Jurkat, Clone E6-1 (cell line): ENCODE measurements around the gene PLEKHA6.

Source experiments
- DNase-seq: peaks from one replicate; pipeline ENCODE4 v3.0.0-alpha.2; 2011; ENCODE audit warnings: low read depth, low spot score
- H3K4me3 ChIP-seq: 2 replicates; pipeline ENCODE4 v1.5.1; 2011; ENCODE audit warnings: mild to moderate bottlenecking, low read length, control low read depth, moderate library complexity

The PLEKHA6 gene

GRCh38 chr1:204384636-204385352 is 25.1 kb upstream of the PLEKHA6 start:
- H3K4me3 ChIP-seq: no peak overlapping the region
- no peak for DNase-seq

- no peak for DNase-seq
- H3K4me3 ChIP-seq: no peak overlapping the region
Observed at GRCh38 chr1:204383163-204383904, 23.6 kb upstream of the PLEKHA6 start.

DNA sequence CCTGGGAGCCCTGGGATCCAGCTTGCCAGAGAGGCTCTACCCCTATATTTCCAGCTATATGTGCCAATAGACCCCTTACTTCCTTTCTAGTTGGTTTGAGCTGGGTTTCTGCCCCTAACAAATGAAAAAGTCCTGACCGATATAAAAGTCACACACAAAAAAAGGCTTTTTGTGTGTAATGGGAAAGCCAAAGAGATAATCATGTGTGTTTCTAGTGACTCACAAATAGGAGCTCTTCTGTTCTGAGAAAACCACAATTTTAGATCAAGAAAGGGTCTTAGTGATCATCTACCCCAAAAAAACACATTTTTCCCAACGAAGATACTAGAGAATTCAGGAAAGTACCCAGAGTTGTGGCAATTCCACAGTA is 23.0 kb upstream of the PLEKHA6 start:
- H3K4me3 ChIP-seq: peak overlapping the region; percentile 8; the same call in 1 of the 2 replicates
- DNase-seq: no peak

DNA sequence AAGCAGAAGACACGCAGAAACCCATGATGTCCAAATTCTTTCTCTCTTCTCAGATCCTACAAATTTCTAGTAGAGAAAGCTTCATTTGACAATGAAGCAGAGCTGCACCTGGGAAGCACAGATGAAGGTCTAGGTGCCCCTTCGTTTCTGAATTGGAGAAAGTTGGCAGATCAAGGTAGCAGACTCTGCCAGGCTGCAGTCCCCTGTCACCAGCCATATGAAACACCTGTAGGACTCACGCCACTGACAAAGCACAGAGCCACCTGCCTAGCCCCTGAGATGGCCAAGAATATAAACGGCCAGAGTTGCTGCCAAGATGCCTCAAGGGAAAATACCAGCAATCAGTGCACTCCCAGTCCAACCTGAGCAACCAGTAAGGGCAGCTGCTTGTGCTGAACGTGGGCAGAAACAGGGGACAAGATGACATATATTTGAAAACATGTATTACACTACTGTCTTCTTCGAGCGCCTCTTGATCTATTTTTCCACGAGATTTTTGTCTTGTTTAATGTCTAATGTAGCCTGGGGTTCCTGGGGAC is 20.6 kb upstream of the PLEKHA6 start:
- no peak overlapping the region for H3K4me3 ChIP-seq
- no peak for DNase-seq

DNA sequence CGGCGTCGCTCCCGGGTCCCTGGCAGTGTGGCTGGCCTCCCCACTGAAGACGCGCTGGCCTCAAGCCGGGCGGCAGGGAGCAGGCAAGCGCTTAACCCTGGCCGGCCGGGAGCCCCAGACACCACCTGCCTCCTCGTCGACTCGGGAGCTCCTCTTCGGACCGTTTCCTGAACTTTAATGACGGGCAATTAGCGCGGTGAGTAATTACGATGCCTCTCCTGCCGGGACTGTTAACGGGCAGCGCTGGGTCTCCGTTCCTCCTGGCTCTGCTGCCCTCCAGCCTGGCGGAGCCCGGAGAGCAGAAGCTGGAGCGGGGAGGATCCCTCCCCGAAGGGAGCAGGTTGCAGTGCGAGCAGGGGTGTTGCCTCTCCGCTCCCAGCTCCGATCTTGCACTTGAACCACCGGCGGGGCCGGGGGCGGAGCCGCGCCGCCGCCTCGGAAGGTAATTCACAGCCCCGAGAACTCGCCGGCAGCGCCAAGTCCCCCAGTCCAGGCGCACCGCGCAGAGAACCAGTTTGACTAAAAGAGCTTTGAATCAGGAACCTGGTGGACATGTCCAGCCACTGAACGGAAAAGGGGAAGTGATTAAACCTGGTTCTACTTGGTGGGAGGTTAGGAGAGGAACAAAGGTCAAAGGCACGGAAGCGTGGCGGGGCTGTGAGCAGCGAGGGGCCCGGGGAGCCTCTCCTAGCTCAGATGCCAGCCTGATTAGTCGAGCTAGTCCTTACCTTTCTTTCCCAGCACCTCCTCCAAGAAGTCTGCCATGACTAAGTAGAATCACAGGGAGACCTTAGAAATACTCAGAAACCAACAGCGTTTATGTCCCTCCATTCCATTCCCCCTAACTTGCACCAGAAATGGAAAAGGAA is 18.3 kb upstream of the PLEKHA6 start:
- no peak for DNase-seq
- peak overlapping the region; percentile 20 for H3K4me3 ChIP-seq

- H3K4me3 ChIP-seq: no peak overlapping the region
Observed at GRCh38 chr1:204376919-204377799, 17.4 kb upstream of the PLEKHA6 start.

DNA sequence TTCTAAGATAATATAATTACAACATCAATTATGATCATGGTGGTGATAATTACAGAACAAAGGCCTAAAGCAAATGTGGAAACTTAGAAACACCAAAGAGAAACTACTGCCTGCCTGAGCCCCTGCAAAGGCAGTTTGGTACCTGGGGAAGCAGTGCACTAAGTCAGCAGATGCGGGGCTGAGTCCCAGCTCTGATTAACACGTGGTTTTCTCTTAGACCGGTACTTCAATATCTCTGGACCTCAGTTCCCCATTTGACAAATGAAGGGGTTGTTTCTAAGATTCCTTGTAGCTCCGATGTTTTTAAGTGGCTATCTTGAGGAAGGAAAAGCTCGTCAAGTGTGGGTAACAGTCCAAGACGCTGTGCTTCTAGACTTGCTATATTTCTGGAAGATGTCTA is 16.7 kb upstream of the PLEKHA6 start:
- DNase-seq: no peak
- H3K4me3 ChIP-seq: no peak overlapping the region

More at GRCh38 chr1:204376919-204377799, 17.4 kb upstream of the PLEKHA6 start:
- DNase-seq: no peak

- H3K4me3 ChIP-seq: no peak overlapping the region
- DNase-seq: no peak
Observed at GRCh38 chr1:204373911-204374310, 14.2 kb upstream of the PLEKHA6 start.

- no peak overlapping the region for H3K4me3 ChIP-seq
- DNase-seq: no peak
Observed at GRCh38 chr1:204370176-204370575, 10.4 kb upstream of the PLEKHA6 start.

DNA sequence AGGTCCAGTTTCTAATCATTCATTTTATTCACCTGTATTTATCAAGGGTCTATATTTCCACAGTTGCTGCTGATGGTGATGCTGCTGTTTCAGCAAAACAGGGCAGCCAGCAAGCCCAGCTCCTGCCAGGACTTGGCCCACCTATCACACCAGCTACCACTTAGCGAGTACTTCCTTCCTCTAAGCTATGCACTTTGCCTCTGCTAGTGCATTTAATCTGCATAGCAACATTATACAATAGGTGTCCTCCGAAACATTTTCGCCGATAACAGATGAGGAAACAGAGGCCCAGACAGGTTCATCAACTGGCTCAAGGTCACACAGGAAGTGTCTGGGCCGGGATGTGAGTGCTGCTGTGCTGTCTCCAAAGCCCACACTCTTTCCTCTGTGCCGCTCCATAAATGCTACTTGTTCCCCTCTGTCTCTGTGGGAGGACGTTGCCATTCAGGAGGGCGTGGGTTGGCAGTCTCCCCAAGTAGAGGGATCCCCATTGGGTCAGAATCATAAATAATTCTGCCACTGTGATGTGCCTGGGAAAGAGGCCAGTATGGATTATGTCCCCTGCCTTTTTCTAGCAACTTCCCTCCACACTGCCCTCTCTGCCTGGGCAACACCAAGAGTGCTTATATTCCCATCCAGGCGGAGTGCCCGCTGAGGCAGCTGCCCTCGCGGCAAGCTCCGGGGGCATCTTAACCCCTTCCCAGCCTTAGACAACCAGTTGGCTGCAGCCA is 9.4 kb upstream of the PLEKHA6 start:
- H3K4me3 ChIP-seq: no peak overlapping the region
- no peak for DNase-seq

DNA sequence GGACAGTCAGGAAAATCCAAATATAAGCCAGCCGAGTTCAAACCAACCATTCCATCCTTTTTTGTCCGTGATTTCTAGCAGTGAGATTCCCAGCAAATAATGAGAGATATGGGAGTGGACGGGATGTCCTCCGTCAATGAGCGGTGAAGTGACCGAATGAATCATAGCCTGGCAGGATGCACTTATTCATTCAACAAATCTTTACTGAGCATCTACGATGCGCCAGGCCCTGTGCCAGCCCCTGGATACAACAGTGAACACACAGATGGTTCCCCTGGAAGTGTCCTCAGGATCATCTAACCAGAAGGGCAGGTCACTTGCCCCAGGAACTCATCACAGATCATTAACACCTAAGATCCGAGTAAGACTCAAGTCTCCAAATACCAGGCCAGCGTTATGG is 8.2 kb upstream of the PLEKHA6 start:
- no peak overlapping the region for H3K4me3 ChIP-seq
- DNase-seq: no peak

DNA sequence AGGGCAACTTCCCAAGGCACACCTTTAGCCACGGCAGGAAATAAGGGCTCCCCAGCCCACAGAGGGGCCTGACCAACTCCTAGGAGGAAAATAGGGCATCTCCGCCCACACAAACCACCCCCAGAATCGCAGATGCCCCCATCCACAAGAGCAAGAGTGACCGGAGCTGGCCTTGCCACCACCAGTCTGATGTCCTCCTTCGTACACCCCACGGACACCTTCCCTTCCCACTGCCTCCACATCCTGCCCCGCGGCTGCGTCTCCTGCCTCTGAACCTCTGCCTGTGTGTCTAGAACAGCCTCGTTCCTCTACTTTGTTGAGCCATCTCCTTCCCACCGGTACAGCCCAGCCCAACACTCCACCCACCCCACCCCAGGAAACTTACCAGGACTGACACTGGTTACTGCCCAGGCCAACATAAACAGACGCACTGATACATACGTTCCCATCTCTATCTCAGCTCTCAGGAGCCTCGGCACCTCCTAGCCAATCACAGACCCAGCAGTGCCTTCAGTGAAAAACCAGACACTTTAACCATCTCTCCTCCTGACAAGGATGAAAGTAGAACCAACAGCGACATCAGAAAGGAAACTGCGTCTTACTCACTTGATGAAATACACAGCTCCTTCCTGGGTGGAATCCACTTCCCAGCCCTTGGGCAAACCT is 7.6 kb upstream of the PLEKHA6 start:
- H3K4me3 ChIP-seq: no peak overlapping the region
- no peak for DNase-seq

GRCh38 chr1:204366759-204367158 is 7.0 kb upstream of the PLEKHA6 start:
- DNase-seq: no peak
- H3K4me3 ChIP-seq: no peak overlapping the region

DNA sequence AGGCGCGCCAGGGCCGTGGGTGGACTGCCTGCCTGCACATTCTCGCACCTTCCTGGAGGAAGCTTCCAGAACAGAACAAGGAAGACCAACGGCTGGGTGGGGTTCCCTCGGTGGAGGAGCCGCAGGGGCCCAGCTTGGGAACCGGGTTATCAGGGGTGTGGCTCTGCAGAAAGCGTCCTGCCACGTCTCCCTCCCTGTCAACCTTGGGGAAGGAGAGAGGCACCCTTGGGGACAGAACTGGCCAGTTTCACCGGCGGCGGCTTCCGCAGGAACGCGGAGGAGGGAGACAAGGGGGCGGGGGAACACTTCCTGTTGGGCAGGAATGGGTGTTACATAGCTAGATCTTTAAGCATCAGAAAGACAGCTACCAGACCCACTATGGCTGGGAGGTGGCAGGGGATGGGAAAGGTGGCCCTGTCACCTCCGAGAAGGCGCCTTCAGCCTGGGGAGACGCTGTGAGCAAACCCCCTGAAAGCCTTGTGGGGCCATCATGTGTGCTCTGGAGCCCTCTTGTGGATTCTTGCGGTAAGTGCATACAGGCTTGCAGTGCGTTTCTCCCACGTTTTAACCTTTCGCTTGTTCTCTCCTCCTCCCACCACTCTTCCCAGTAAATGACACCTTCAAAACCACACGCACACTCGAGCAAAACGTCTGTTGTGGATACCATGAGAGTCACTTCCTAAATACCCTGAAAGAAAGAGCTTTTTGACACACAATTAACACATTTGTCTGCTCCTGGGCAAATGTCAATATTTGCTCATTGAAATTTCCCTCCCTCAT is 3.8 kb upstream of the PLEKHA6 start:
- DNase-seq: peak; percentile 82
- H3K4me3 ChIP-seq: peak overlapping the region; percentile 54

GRCh38 chr1:204362984-204363334 is 3.2 kb upstream of the PLEKHA6 start:
- no peak for DNase-seq
- peak overlapping the region; percentile 54 for H3K4me3 ChIP-seq

DNA sequence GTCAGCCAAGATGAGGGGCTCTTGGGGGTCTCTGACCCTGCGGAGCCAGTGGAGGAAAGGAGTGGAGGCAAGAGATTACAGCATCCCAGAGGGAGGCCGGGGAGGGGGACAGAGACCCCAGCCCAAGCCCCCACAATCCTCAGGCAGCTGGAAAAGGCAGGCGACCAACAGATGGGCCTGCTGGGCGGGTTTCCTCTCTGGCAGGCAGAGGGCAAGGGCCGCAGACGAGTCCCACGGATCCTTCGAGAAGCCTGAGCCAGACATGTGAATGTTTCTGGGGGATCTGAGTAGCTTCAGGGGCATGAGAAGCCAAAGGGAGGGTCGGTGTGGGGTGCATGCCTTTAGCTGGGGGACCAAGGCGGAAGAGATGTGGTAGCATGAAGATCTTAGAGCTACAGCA is 2.1 kb upstream of the PLEKHA6 start:
- no peak for DNase-seq
- H3K4me3 ChIP-seq: no peak overlapping the region

- no peak overlapping the region for H3K4me3 ChIP-seq
- DNase-seq: no peak
Observed at GRCh38 chr1:204361341-204361771, 1.6 kb upstream of the PLEKHA6 start.
